C4-2B (cell line): ENCODE data around the gene KLC4.

Source experiments
- CTCF ChIP-seq: fragments of 450-650 bp; conservative IDR thresholded peaks from 2 replicates; pipeline ENCODE4 v1.5.1; 2017; ENCODE audit warnings: mild to moderate bottlenecking
- ZFX ChIP-seq: fragments of 450-650 bp; IDR thresholded peaks from 2 replicates; pipeline ENCODE4 v1.6.1; 2017

DNA sequence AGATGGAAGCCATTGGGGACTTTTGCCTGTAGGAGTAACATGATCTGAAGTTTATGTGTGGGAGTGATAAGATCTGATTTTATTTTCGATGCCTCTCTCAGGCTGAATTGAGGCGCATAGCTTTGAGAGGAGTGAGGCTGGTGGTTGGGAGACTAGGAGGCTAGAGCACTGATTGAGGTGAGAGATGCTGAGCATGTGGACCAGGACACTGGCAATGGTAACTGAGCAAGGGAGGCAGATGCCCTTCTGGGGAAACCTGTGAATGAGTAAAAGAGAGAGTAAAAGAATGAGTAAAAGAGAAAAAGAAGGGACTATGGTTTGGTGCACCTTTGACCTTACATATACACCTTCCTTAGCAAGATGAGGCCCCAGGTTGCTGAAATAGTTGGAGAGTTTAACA is 35.0 kb upstream of the KLC4 start:
- no peak for TF ChIP-seq CTCF
- no peak for TF ChIP-seq ZFX
